Measurements from ENCODE around the gene BCL7B.
"Not testable (repeated sequence)": the region's sequence is repeated elsewhere in the genome, so short reads cannot be mapped to it uniquely, and the experiment has no call there.

Gene BCL7B

DNA sequence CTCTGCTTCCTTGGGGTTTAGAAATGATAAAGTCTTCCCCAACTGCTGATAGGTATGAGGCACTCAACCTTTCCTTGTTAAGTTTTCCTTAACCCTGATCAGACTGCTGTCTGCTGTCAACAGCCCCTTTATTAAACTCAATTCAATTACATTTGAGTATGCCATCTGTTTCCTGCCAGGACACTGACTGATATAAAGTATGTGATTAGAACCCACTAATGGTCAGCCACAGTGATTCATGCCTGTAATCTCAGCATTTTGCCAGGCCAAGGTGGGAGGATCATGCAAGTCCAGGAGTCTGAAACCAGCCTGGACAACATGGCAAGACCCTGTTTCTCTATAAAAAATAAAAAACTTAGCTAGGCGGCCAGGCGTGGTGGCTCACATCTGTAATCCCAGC, 53.5 kb downstream of the BCL7B start:
- TF ChIP-seq, protein P1, sequence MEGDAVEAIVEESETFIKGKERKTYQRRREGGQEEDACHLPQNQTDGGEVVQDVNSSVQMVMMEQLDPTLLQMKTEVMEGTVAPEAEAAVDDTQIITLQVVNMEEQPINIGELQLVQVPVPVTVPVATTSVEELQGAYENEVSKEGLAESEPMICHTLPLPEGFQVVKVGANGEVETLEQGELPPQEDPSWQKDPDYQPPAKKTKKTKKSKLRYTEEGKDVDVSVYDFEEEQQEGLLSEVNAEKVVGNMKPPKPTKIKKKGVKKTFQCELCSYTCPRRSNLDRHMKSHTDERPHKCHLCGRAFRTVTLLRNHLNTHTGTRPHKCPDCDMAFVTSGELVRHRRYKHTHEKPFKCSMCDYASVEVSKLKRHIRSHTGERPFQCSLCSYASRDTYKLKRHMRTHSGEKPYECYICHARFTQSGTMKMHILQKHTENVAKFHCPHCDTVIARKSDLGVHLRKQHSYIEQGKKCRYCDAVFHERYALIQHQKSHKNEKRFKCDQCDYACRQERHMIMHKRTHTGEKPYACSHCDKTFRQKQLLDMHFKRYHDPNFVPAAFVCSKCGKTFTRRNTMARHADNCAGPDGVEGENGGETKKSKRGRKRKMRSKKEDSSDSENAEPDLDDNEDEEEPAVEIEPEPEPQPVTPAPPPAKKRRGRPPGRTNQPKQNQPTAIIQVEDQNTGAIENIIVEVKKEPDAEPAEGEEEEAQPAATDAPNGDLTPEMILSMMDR (IDR thresholded peaks at IDR 0.05; ENCODE audit: insufficient read depth, missing control alignments), result no peak
- no peak for FAIRE-seq

DNA sequence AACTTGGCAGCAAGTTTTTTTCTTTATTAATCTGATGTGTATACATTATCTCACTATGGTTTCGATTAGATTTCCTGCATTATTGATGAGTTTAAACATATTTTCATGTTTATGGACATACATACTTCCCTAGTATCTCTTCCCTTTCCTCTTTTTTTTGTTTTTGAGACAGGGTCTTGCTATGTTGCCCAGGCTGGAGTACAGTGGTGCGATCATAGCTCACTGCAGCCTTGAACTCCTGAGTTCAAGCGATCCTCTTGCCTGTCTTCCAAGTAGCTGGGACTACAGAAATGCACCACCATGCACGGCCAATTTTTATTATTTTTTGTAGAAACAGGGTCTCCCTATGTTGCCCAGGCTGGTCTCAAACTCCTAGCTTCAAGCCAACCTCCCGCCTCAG, 54.3 kb downstream of the BCL7B start:
- no peak for DNase-seq (ENCODE audit: insufficient read length, low spot score)
- no peak for FAIRE-seq
- TF ChIP-seq, protein P1 (IDR thresholded peaks at IDR 0.05; ENCODE audit: insufficient read depth, missing control alignments), result no peak

More for the DNA sequence above, 53.5 kb downstream of the BCL7B start:
- DNase-seq (ENCODE audit: insufficient read length, low spot score), result no peak

DNA sequence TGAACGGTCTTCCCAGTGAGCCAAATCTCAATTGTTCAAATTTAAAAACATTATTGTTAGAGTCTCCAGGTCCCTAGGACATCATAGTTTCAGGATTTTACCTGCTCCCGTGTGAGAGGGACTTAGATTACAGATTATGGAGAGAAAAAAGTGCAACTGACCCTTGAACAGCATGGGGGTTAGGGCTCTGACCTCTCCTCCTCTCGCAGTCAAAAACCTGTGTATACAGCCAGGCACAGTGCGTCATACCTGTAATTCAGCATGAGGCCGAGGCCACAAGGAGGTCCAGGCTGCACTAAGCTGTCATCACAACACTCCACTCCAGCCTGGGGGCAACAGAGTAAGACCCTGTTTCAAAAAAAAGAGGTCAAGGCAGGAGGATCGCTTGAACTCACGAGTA, 60.9 kb downstream of the BCL7B start:
- FAIRE-seq (no peak), DNase-seq (ENCODE audit: insufficient read length, low spot score) (no peak)
- TF ChIP-seq, protein P1 (IDR thresholded peaks at IDR 0.05; ENCODE audit: insufficient read depth, missing control alignments), result no peak

DNA sequence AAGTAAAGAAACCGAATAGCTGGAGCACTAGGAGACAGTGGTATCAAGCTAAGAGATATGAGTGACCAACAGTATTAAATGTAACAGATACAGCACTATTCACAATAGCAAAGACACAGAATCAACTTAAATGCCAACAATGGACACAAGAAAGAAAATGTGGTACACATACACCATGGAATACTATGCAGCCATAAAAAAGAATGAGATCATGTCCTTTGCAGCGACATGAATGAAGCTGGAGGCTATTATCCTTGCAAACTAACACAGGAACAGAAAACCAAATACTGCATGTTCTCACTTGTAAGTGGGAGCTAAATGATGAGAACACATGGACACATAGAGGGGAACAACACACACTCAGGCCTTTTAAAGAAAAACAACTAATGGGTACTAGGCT, 62.0 kb downstream of the BCL7B start:
- not testable (repeated sequence) for DNase-seq (ENCODE audit: insufficient read length, low spot score); FAIRE-seq

DNA sequence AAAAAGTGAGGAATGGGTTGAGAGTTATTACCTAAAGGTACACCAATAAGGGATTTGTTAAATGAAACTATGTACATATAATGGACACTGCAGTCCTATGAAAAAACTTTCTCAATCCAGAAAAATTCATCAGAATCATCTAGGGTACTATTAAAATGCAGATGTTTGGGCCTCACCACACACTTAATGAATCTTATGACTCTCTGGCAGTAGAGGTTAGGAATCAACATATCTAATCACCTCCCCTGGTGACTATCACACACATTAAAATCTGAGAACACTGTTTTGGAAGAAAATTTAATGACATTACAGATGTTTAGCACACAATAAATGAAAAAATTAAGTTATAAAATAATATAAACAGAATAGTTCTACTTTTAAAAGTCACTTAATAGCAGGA, 67.5 kb downstream of the BCL7B start:
- no peak for FAIRE-seq
- DNase-seq (ENCODE audit: insufficient read length, low spot score), result no peak
- TF ChIP-seq, protein P1 (IDR thresholded peaks at IDR 0.05; ENCODE audit: insufficient read depth, missing control alignments), result no peak

DNA sequence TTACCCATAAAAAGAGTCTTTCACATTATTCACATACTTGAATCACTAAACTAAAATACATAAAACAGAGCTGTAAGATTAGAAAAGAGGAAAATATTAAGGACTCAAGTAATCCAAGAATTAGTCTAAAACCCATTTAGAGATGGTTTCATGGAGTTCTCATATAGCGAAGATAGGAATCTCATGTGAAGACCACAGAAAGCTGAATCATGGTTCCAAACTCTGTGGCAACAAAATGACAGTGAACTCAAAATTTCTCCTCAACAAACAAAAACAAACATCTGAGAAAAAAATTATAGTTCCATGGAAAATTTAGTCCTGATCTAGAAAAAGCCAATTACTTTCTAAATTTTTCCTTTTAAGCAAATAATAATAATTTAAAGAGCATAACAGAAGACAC, 70.0 kb downstream of the BCL7B start:
- TF ChIP-seq, protein P1 (IDR thresholded peaks at IDR 0.05; ENCODE audit: insufficient read depth, missing control alignments), result no peak
- FAIRE-seq, result no peak
- no peak for DNase-seq (ENCODE audit: insufficient read length, low spot score)

Data from D721Med (cell line).